Occipital lobe (tissue), 2 donors: ENCODE measurements around the gene WIPI1. TPM values are rescaled to one million over a fixed set of nuclear protein-coding genes. Genes with fewer than 3 reads are reported as not detected.
"Not testable (repeated sequence)": the region's sequence is repeated elsewhere in the genome, so short reads cannot be mapped to it uniquely, and the experiment has no call there.

Experiments
- DNase-seq: peaks from one replicate; lab custom pipeline; 2025; lab: John Stamatoyannopoulos, UW
- total RNA-seq: library from RNA; depleted of rRNA; stranded (reverse); fragments of >200 nt; gene quantifications from one replicate; pipeline ENCODE4 v1.2.3, GENCODE V29; 2014

The WIPI1 gene
- total RNA-seq, 1 donor from 2014 or later, result 10.5 TPM

GRCh38 chr17:68417317-68417716 is 40.0 kb downstream of the WIPI1 start:
- no peak for DNase-seq

GRCh38 chr17:68414901-68415300 is 42.4 kb downstream of the WIPI1 start:
- DNase-seq, result not testable (repeated sequence)

DNA sequence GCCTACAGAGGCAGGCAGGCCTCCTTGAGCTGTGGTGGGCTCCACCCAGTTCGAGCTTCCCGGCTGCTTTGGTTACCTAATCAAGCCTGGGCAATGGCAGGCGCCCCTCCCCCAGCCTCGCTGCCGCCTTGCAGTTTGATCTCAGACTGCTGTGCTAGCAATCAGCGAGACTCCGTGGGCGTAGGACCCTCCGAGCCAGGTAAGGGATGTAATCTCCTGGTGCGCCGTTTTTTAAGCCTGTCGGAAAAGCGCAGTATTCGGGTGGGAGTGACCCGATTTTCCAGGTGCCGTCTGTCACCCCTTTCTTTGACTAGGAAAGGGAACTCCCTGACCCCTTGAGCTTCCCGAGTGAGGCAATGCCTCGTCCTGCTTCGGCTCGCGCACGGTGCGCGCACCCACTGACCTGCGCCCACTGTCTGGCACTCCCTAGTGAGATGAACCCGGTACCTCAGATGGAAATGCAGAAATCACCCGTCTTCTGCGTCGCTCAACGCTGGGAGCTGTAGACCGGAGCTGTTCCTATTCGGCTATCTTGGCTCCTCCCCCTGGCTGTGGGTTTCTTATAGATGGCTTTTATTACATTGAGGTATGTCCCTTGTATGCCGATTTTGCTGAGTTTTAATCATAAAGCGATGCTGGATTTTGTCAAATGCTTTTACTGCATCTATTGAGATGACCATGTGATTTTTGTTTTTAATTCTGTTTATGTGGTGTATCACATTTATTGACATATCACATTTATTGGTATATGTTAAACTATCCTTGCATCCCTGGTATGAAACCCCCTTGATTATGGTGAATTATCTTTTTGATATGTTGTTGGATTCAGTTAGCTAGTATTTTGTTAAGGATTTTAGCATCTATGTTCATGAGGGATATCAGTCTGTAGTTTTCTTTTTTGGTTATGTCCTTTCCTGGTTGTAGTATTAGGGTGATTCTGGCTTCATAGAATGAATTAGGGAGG is 43.4 kb downstream of the WIPI1 start:
- not testable (repeated sequence) for DNase-seq

DNA sequence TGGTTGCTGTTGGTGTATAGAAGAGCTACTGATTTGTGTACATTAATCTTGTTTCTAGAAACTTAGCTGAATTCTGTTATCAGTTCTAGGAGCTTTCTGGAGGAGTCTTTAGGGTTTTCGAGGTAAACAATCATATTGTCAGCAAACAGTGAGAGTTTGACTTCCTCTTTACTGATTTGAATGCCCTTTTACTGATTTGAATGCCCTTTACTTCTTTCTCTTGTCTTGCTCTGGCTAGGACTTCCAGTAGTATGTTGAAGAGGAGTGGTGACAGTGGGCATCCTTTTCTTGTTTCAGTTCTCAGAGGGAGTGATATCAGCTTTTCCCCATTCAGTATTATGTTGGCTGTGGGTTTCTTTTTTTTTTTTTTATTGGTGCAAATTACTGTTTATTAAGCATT is 49.6 kb downstream of the WIPI1 start:
- not testable (repeated sequence) for DNase-seq

DNA sequence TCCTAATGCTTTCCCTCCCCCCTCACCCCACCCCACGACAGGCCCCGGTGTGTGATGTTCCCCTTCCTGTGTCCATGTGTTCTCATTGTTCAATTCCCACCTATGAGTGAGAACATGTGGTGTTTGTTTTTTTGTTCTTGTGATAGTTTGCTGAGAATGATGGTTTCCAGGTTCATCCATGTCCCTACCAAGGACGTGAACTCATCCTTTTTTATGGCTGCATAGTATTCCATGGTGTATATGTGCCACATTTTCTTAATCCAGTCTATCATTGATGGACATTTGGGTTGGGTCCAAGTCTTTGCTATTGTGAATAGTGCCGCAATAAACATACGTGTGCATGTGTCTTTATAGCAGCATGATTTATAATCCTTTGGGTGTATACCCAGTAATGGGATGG is 53.5 kb downstream of the WIPI1 start:
- not testable (repeated sequence) for DNase-seq

DNA sequence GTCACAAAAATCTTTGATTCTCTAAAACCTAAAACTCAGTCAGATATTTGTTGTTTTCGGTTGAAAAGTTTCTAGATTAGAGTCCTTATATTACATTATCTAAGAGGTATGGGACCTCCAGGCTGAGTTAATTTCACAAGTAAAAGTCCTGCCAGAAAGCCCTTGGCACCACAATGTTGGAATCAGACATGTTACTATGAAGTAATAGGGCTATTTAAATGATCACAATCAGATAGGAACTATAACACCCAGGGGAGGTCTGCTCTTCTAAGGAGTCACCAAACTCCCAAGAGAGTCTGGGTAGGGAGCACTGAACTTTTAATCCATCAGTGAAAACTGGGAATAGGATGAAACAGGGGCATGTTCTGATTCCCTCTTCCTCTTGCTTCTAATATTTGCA is 54.2 kb downstream of the WIPI1 start:
- DNase-seq, result no peak

GRCh38 chr17:68401288-68401687 is 56.0 kb downstream of the WIPI1 start:
- DNase-seq, result no peak

GRCh38 chr17:68400404-68400735 is 56.9 kb downstream of the WIPI1 start:
- peak; percentile 27 for DNase-seq

DNA sequence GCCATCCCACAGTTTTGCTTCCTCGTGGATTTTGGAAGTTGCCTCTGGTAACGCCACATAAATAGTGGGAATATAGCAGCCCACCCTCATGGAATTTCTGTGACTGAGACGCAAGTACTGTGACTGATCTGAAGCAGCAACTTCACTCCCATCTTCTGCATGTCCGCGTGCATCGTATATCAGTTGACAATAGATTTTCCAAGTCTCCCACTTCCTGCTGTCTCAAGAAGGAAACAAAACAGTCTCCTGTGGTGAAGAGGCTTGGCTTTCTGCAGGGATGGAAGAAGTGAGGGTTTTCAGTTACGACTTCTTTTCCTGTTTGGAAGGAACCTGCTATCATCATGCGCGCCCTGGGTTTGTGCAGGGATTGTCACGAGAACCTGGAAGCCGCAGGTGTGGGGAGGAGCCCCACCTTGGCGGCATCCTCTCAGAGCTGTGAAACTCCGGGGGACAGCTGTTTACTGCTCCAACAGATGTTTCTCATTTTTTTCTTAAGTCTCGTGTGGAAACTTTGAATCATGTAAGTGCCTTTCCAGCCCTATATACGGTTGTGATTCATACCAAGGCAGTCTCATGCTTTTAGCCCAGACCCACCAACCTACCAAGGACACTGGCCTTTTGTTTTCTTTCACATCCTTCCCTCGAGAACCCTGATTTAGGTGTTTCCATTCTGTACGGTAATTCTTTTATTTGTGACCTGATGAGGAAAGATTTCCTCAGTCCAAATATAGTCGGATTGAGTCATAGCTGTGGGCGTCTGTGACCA is 57.5 kb downstream of the WIPI1 start:
- no peak for DNase-seq

DNA sequence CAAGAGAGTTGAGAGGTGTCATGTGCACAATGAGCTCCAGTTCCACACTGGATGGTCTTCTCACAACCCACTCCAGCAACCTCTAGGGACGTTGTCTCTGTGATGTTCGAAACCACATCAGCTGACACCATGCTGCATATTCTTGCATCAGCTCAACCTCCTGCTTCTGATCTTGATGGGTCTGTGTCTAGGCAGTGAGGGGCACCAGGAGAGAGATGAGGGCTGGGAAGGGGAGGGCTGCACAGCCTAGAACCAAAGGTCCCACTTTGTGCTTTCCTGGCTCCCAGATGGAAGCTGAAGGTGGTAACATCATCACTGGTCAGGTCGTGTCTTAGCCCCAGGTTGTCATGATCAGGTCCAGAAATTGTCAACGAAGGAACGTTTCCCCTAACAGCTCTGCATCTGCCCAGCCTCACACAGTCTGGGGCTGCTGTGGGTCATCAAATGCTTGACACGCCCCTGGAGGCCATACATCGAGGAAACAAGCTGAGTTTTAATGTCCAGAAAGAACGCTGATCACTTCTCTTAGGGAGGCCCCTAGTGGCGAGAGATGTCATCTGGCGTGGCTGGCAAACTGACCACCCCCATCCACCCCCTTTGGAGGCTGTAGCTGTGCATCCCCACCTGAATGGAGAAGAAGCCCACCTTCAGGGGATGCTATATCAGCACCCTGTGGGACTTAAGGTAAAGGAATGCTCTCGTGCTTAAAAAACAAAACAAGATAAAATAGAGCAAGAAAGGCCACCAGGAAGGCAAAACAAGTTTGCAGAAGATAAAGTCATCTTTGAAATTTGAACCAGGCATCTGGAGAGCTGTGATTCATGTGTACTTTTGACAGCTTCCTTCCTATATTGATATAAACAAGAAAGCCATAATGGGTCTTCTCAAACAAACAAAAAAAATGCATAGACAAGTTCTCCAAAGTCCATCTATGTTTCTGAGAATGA is 58.3 kb downstream of the WIPI1 start:
- no peak for DNase-seq

GRCh38 chr17:68397108-68397536 is 60.2 kb downstream of the WIPI1 start:
- DNase-seq, result no peak

DNA sequence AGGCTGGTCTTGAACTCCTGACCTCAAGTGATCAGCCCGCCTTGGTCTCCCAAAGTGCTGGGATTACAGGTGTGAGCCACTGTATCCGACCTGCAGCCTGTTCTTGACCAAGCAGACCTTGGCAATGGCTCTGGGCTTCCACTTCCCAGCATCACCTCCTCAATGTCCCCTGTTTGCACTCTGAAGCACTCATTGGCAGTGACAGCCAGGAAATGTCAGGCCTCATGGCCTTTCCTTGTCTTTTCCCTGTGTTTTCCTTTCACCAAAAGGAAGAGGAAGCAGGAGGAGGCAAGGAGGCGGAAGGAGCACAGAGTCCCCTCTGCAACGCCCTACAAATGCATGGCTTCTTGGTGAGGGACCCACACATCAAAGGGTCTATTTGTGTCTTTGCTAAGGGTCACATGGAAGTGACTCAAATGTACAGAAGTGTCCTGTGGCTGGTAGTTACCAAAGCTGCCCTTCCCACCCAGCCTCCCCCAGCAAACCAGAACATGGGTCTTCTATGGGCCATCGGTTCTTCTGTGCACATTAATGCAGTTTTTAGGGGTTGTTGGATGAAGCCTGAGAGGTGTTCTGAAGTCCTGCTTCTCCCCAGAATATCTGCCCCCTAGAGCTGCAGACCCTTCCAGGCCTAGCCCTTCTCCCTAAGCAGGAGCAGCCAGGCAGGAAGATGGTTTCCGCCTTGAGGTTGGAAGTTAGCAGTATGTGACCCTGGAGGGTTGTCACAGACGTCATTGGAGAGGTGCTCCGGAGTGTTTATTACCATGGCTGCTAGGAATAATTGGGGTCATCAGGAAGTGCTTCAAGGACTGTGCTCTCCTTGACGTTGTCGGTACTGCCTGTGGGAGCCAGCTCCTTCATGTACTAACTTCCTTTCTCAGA is 60.8 kb downstream of the WIPI1 start:
- DNase-seq, result no peak

- DNase-seq, result no peak
Observed at GRCh38 chr17:68394608-68395331, 62.5 kb downstream of the WIPI1 start.

- DNase-seq, result no peak
Observed at GRCh38 chr17:68391561-68392268, 65.6 kb downstream of the WIPI1 start.

- no peak for DNase-seq
Observed at GRCh38 chr17:68390888-68391545, 66.3 kb downstream of the WIPI1 start.

- no peak for DNase-seq
Observed at GRCh38 chr17:68389041-68389440, 68.3 kb downstream of the WIPI1 start.

DNA sequence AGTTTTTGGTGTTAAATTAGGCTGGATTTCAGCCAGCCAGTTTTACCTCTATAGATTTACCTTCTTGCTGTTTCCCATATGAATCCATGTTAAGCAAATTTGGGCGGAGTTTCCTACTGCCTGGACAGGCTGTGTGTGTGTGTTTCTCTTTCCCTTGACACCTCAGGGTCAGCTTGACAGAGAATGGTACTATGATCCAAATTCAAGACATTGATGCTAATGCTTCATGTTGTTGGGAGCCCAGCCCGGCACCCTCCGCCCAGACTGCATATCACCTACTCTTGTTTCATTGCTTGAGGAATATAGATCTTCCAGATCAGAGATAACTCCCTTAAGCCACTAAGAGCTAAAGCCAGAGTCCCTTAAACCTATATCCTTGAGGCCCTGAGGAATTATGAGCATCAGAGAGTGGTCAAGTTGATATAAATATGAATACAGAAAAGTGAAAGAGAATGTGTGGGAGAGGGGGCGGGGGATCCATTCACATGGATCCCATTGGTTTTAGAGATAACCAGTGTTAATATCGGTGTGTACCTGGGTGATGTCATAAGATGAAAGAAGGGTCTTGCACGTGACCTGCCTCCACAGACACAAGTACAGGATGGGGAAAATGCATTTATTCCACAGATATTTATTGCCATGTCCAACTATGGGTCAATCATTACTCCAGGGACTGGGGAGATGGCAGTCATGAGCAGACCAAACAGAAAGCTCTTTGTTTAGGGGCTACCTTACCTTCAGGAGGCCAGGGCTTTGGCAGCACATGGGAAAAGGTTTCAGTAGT is 69.7 kb downstream of the WIPI1 start:
- no peak for DNase-seq
